Astrocyte of the cerebellum (primary cell): ENCODE data around the gene PIP5K1A.
A peak's percentile ranks its signal among the peaks of the same experiment; 100 is the strongest.
"Not testable (repeated sequence)": the region's sequence is repeated elsewhere in the genome, so short reads cannot be mapped to it uniquely, and the experiment has no call there.

ENCODE experiments used
- DNase-seq: peaks from one replicate; pipeline ENCODE4 v3.0.0-alpha.2; 2011; ENCODE audit warnings: low read depth
- H3K4me3 ChIP-seq: 2 replicates; pipeline ENCODE4 v1.5.1; 2011; ENCODE audit warnings: mild to moderate bottlenecking, low read depth, low read length, moderate library complexity
- in situ Hi-C: cut with HindIII; loops from 2 replicates; pipeline ENCODE4 v1.10.0; 2017; ENCODE audit warnings: low sequenced_read_pairs
- TF ChIP-seq, protein P1 (sequence below): IDR thresholded peaks from 2 replicates; pipeline ENCODE4 v1.5.1; 2012; ENCODE audit warnings: low read length, low read depth, moderate library complexity, mild to moderate bottlenecking; ENCODE audit errors: missing control alignments

PIP5K1A gene

DNA sequence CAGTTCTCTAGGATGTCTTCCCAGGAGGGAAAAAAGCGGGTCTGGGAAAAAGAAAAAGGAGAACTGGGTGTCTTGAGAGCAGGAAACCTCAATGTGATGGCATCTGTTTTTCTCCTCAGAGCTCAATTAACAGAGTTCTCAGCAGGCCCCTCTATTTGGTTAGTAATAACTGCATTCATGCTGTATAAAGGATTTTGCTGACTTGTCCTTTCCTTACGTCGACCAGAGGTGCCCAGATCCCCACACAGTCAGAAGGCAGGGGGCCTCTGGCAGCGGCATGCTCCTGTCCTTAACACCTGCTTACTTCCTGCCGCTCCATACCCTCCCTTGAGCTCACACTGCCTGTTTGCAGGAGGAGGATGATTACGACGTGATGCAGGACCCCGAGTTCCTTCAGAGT is 68.5 kb downstream of the PIP5K1A start:
- H3K4me3 ChIP-seq, result no peak overlapping the region
- DNase-seq, result no peak
- in situ Hi-C loops, result no loop called here
- TF ChIP-seq, protein P1, sequence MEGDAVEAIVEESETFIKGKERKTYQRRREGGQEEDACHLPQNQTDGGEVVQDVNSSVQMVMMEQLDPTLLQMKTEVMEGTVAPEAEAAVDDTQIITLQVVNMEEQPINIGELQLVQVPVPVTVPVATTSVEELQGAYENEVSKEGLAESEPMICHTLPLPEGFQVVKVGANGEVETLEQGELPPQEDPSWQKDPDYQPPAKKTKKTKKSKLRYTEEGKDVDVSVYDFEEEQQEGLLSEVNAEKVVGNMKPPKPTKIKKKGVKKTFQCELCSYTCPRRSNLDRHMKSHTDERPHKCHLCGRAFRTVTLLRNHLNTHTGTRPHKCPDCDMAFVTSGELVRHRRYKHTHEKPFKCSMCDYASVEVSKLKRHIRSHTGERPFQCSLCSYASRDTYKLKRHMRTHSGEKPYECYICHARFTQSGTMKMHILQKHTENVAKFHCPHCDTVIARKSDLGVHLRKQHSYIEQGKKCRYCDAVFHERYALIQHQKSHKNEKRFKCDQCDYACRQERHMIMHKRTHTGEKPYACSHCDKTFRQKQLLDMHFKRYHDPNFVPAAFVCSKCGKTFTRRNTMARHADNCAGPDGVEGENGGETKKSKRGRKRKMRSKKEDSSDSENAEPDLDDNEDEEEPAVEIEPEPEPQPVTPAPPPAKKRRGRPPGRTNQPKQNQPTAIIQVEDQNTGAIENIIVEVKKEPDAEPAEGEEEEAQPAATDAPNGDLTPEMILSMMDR, result no peak

DNA sequence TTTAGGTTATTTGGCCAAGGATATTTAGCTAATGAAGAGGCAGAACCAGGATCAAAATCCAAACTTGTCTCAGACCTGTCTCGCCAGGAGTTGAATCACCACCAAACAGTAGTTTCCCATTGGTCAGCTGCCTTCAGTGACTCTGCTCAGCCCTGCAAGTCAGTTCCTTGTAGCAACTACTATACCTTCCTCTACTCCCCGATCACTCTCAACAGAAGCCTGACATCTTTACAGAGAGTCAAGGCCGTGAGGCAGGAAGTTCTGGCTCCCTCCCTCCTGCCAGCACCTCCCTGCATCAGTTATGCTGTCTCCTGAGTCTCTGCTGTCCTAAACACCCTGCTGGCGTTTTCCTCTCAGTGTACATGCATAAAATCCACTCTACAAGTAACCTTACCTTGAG is 69.4 kb downstream of the PIP5K1A start:
- H3K4me3 ChIP-seq, result no peak overlapping the region
- no peak for DNase-seq
- TF ChIP-seq, protein P1, result no peak
- in situ Hi-C loops, result no loop called here

DNA sequence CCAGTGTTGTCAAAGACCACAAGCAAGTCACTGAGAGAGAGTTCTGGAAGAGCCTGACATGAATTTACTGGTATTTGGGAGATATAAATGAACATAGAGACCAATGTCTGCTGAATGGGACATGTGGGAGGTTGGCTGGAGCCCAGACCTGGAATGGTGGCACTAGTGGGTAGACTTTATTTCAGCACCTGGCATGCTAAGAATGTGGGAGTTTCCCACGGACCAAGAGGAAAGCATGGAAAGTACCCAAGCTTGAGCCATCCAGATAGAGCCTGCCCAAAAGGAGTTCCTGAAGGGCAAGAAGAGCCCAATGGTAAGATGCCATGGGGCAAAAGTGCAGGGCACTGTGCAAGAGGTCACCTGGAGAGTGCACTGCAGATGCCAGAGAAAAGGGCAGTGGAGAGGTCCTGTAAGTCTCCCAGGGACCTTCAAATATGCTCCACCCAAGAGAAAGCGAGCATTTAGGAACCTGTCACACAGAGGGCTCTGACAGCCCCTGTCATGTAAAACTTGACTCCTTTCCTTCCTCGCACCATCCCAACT is 75.6 kb downstream of the PIP5K1A start:
- DNase-seq, result no peak
- TF ChIP-seq, protein P1, result no peak
- H3K4me3 ChIP-seq, result no peak overlapping the region
- in situ Hi-C loops, result no loop called here

DNA sequence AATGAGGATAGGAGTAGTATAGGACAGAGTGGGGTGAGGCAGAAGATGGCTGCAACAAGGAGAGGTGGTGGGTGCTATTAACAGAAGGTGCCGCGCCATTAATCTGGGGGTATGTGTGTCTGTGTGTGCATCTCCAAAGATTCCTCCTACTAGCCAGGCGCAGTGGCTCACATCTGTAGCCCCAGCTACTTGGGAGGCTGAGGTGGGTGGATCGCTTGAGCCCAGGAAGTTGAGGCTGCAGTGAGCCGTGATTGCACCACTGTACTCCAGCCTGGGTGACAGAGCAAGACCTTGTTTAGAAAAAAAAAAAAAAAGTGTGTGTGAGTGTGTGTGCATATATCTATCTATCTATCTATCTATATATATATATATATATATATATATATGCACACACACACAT is 77.0 kb downstream of the PIP5K1A start:
- DNase-seq, H3K4me3 ChIP-seq, in situ Hi-C loops: not testable (repeated sequence)

DNA sequence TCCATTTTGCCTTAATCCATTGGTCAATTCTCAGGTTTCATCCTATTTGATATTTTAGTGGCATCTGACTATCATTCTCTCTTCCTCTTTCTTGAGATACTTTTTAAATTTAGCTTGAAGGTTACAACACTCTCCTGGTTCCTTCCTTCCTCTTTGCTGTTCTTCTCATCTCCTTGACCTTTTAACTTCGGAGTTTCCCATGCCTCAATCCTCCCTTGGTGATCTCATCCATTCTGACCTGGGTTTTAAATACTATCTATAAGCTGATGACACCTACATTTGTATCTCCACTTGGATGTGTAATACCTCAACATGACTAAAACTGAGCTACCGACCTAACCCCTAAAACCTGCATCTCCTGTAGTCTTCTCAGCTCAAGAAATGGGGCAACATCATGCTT is 78.9 kb downstream of the PIP5K1A start:
- DNase-seq, result no peak
- in situ Hi-C loops, result no loop called here
- TF ChIP-seq, protein P1, result no peak
- H3K4me3 ChIP-seq, result no peak overlapping the region

DNA sequence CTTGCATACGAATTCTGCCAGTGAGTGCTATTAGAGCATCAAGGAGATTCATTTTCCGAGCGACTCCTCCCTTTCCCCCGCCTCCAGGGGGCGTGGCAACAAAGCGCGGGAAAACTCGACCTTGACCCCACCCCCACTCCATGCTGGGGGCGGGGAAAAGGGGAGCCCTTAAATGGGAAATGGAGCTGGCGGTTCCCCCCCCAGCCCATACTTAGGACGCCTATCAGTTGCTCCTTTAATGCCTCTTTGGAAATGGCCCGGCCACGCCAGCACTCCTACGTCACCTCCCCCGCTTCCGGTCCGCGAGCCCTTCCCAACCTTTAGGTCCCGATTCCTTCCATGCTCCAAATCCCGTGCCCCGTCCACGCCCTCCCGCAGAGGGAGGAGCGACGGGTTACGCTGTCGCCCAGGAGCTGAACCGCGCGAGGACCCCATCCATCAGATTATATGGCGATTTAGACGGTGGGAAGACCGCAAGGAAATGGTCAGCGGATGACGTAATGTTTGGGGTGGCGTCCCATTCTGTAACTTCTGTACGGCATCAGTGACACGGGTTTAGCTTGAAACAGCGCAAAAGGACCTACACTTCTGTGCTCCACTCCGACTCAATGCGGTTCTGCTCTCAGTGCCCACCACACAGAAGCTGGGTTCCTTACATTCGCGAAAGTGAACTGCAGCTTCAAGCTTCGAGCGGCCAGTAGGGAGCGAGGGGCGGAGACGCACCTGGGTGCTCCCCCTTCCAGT is 83.0 kb downstream of the PIP5K1A start:
- H3K4me3 ChIP-seq, result peak overlapping the region; percentile 66
- TF ChIP-seq, protein P1, result peak; percentile 10
- peak; percentile 94 for DNase-seq
- in situ Hi-C loops, result no loop called here
